D721Med (cell line): Measurements from ENCODE around the gene TANGO2.

Experiments
- DNase-seq: peaks from one replicate; pipeline ENCODE4 v3.0.0; 2011; ENCODE audit warnings: low spot score; ENCODE audit not compliant: insufficient read length
- FAIRE-seq: peaks from 2 replicates; lab custom pipeline; 2011; peaks lifted over from hg19 to GRCh38; lab: Jason Lieb, UNC
- CTCF ChIP-seq: IDR thresholded peaks from 2 replicates; pipeline ENCODE4 v1.5.1; 2012; ENCODE audit warnings: mild to moderate bottlenecking, control low read depth; ENCODE audit not compliant: insufficient read depth; ENCODE audit errors: missing control alignments

The TANGO2 gene

GRCh38 chr22:20056161-20056560 is 35.3 kb downstream of the TANGO2 start:
- DNase-seq (no peak), FAIRE-seq (no peak)
- TF ChIP-seq CTCF, result no peak

- DNase-seq, result no peak
- no peak for FAIRE-seq
- no peak for TF ChIP-seq CTCF
Observed at GRCh38 chr22:20056696-20057386, 35.9 kb downstream of the TANGO2 start.

GRCh38 chr22:20057596-20058268 is 36.8 kb downstream of the TANGO2 start:
- FAIRE-seq, result no peak
- no peak for DNase-seq
- no peak for TF ChIP-seq CTCF

GRCh38 chr22:20058989-20059770 is 38.3 kb downstream of the TANGO2 start:
- FAIRE-seq (no peak), DNase-seq (no peak)
- TF ChIP-seq CTCF, result no peak

- no peak for FAIRE-seq
Observed at GRCh38 chr22:20060700-20061480, 40.0 kb downstream of the TANGO2 start.

GRCh38 chr22:20061481-20061861 is 40.6 kb downstream of the TANGO2 start:
- FAIRE-seq, result no peak
- no peak for TF ChIP-seq CTCF
- DNase-seq, result no peak

More at GRCh38 chr22:20060700-20061480, 40.0 kb downstream of the TANGO2 start:
- DNase-seq, result no peak
- peak; percentile 13 for TF ChIP-seq CTCF
